Testis (tissue), 2 donors: ENCODE data around the gene CAMLG.

Experiments
- POLR2A ChIP-seq: fragments of 450-650 bp; IDR thresholded peaks from one replicate; pipeline ENCODE4 v1.6.1; 2017; ENCODE audit warnings: antibody characterized with exemption, mild to moderate bottlenecking, moderate library complexity
- TF ChIP-seq, protein P1 (sequence below), 3 experiments: fragments of 450-650 bp in 2 of 3; fragments of 200-600 bp in 1 of 3; sonication (generic) in 1 of 3; IDR thresholded peaks; one replicate each; pipeline ENCODE4 v1.5.1; 2016 to 2019; ENCODE audit warnings: antibody characterized with exemption in 3 of 3, mild to moderate bottlenecking in 2 of 3, moderate library complexity in 1 of 3

DNA sequence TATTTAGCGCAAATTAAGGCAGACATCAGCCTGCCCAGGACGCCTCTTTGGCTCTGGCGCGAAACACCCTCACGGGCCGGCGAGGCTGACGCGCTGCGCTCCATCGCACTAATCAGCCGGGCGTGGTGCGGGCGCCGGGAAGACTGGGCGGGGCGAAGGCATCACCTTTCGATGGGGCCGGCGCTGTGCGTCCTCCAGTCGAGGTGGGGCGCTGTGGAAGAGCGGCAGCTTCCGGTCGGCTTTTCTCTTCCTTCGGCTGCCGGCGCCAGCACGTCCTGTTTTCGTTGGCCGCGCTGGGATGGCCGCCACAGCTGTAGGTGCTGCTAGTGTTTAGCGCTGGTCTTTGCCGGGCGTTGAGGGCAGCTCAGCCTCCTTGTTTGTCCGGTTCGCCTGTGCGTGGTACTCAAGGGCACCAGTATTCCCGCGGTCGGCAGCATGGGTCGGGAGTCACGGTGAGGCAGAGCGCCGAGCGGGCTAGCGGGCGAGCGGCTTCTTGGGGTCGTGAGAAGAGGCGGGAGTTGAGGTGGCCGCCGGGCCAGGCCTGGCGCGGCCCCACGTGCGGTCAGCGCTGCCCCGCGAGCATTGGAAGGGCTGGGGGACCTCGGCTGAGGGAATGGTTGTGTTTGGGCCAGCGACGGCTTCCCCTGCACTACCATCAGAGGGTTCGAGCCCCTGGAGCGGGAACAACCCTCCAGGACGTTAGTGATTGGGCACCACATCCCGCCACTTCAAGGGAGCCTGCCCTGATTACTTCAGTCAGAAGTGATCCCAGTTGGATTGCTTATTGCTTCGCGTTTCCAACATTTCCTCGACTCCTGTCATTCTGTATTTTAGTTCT is 20.4 kb downstream of the CAMLG start, which contains the start of gene DDX46:
- TF ChIP-seq, protein P1, sequence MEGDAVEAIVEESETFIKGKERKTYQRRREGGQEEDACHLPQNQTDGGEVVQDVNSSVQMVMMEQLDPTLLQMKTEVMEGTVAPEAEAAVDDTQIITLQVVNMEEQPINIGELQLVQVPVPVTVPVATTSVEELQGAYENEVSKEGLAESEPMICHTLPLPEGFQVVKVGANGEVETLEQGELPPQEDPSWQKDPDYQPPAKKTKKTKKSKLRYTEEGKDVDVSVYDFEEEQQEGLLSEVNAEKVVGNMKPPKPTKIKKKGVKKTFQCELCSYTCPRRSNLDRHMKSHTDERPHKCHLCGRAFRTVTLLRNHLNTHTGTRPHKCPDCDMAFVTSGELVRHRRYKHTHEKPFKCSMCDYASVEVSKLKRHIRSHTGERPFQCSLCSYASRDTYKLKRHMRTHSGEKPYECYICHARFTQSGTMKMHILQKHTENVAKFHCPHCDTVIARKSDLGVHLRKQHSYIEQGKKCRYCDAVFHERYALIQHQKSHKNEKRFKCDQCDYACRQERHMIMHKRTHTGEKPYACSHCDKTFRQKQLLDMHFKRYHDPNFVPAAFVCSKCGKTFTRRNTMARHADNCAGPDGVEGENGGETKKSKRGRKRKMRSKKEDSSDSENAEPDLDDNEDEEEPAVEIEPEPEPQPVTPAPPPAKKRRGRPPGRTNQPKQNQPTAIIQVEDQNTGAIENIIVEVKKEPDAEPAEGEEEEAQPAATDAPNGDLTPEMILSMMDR (IDR thresholded peaks at IDR 0.05), result peak; percentile 68 to 79 (median 70)
- no peak for TF ChIP-seq POLR2A
